Umbilical cord (tissue), 2 donors: ENCODE measurements around the gene F2RL3. TPM values are rescaled to one million over a fixed set of nuclear protein-coding genes. Genes with fewer than 3 reads are reported as not detected.

Experiments used
- DNase-seq: peaks from one replicate; pipeline ENCODE4 v3.0.0-alpha.2; 2015; ENCODE audit warnings: low spot score
- total RNA-seq: library from RNA; depleted of rRNA; stranded (reverse); fragments of >200 nt; gene quantifications from one replicate; pipeline ENCODE4 v1.2.3, GENCODE V29; 2014; ENCODE audit warnings: low replicate concordance; ENCODE audit not compliant: insufficient read depth

The F2RL3 gene
- total RNA-seq, result 2.2 TPM

GRCh38 chr19:16888629-16889365 is at the start of gene F2RL3:
TSS of gene F2RL3 (plus strand) at chr19:16888999. CDS start at chr19:16889190, 191 bp downstream.
- peak; percentile 14 for DNase-seq

DNA sequence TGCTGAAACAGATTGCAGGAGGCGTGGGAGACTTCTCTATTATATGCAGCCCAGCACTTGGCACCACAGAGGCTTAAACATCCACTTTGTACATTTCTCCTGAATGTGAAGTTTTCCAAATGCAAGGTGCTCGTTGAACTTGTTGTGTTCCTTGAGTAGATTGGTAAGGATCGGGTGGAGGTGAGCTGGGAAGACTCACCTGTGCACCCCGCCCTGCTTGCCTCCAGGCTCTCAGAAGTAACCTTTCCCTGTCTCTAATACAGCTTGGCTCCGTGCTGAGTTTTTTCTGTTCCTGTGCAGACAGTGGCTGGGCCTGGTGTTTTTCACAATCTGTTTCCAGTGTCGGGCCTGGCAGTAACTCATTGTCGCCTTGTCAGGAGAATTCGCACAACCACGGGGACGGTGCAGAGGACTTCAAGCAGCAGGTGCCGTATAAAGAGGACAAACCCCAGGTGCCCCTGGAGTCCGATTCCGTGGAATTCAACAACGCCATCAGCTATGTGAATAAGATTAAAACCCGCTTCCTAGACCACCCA is 47.3 kb upstream of the F2RL3 start:
- DNase-seq, result peak; percentile 39

GRCh38 chr19:16846901-16847300 is 41.9 kb upstream of the F2RL3 start:
- no peak for DNase-seq

DNA sequence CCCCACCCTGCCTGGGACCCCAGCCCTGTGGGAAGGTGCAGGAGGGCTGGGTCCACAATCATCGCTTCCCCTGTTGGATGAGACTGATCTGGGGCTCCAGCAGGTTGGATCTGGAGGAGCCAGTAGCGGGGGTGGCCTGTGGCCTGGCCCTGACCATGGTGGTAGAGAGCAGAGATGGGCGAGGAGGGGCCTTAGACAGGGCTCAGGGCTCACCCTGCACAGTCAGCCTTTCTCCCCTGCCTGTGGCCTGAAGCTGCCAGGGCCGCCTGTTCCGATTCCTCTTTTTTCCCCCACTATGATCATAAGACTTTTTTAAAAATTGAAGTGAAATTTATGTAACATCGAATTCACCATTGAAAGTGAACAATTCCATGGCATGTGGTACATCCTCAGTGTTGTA is 41.4 kb upstream of the F2RL3 start:
- DNase-seq, result no peak

GRCh38 chr19:16849168-16849567 is 39.6 kb upstream of the F2RL3 start:
- no peak for DNase-seq

DNA sequence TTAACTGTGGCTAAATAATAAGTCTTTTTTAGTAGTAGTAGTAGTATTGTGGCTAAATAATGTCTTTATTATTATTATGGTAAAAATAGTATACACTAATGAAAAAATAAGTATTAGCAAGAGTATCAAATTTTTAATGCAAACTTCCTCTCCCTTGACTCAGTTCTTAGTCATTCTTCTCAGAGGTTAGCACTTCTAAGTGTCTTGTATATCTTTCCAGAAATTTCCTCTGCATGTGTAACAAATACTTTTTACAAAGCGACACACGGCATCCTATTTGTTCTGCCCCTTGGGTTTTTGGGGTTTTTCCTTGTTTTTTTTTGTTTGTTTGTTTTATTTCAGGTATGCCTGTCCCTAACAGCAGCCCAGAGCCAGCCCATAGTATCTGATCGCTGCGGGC is 38.7 kb upstream of the F2RL3 start:
- no peak for DNase-seq

GRCh38 chr19:16851031-16851712 is 37.6 kb upstream of the F2RL3 start:
- no peak for DNase-seq

DNA sequence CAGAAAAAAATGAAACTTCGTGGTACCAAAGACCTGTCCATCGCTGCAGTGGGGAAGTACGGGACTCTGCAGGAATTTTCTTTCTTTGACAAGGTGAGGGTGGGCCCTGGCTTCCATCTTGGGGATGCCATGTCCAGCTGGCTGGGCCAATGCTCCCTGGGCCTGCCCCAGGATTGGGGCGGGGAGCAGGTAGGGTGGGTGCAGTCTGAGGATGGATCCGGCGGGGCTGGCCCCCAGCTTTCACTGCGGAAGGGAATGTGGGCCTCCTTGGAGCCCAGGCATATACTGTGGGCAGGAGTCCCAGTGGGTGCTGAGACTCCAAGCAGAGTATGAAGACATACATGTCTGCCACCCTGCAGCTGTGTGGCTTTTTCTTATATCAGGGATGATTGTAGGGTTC is 35.7 kb upstream of the F2RL3 start:
- no peak for DNase-seq

DNA sequence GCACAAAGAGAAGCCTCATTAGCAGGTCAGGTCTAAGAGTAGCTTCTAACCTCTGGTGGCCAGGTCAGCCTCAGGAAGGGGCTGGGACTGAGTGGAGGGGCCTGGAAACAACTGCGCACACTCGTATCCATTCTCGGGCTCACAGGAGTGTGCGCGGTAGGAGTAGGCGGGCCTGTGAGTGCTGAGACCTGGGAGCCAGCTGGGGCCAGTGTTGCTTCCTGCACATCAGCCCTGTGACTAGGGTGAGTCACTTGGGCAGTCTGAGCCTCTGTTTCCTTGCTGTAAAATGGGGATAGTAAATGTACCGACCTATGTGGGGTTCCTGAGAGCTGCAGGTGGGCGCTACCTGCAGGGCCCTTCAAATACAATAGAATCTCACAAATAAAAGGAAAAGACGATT is 32.7 kb upstream of the F2RL3 start:
- no peak for DNase-seq

- no peak for DNase-seq
Measured at GRCh38 chr19:16859626-16860025, 29.2 kb upstream of the F2RL3 start.

- DNase-seq, result no peak
Measured at GRCh38 chr19:16860118-16860517, 28.7 kb upstream of the F2RL3 start.

- no peak for DNase-seq
Measured at GRCh38 chr19:16861011-16861410, 27.8 kb upstream of the F2RL3 start.

DNA sequence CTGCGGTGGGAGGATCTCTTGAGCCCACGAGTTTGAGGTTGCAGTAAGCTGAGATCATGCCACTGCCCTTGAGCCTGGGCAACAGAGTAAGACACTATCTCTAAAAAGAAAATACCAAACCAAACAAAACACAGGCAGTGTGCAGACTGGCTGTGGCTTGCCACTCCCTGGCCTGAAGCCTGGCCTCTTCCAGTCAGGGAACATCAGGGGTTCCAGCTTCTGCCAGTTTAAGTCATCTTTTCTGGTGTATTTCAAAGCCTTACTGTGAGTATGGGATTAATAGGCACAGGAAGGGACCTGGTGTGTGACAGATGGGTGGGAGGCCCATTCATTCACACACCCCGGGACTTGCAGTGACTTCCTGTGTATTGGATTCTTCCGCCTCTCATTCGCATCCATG is 27.0 kb upstream of the F2RL3 start:
- DNase-seq, result no peak

- DNase-seq, result no peak
Measured at GRCh38 chr19:16862826-16863415, 25.9 kb upstream of the F2RL3 start.

DNA sequence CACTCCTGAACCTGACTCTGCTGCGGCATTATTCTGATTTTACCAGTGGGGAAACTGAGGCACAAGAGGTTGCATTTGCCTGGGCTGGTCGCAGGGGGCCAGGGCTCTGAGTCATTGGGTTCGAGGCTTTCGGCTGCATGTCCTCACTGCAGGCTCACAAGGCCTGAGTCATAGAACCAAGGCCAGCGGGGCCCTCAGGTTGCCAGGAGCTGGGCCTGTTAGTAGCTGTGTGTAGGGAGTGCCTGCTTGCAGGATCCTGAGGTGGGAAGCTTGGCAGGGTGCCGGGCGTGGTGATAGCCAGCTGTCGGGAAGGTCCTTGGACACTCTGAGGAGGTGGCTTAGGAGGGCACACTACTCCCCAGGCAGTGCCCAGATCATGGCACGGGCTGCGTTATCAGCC is 21.6 kb upstream of the F2RL3 start:
- no peak for DNase-seq

- DNase-seq, result no peak
Measured at GRCh38 chr19:16868423-16869130, 20.2 kb upstream of the F2RL3 start.

DNA sequence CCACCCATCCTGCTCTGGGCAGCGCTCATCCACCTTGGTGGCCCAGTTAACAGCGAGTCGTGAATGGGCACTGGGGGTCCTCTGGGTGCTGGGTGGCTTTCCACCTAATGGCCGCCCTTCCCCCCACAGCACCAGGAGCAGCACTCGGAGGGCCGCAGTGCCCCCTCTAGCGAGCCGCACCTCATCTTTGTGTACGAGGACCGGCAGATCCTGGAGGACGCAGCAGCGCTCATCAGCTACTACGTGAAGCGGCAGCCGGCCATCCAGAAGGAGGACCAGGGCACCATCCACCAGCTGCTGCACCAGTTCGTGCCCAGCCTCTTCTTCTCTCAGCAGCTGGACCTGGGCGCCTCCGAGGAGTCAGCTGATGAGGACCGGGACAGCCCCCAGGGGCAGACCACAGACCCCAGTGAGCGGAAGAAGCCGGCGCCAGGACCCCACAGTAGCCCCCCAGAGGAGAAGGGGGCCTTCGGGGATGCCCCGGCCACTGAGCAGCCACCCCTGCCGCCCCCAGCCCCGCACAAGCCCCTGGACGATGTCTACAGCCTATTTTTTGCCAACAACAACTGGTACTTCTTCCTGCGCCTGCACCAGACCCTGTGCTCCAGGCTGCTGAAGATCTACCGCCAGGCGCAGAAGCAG is 19.3 kb upstream of the F2RL3 start:
- DNase-seq, result no peak

DNA sequence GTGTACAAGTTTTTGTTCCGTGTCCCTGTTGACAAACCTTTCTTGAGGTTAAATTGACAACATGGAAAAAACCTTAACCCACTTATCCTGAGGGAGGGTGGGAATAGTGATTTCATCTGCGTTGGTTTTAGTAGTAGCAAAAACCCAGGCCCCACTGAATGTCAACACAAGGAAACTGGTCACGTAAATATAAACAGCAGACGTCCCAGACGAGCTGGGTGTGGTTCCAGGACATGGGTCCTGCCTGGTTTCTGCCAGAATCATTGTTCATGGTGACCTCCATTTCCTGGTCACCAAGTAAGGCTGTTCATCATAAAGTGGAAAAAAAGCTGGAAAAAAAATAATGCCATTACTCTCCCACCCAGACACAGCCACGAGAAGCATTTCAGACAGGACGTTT is 16.9 kb upstream of the F2RL3 start:
- no peak for DNase-seq

GRCh38 chr19:16872728-16873127 is 16.1 kb upstream of the F2RL3 start:
- DNase-seq, result no peak

- DNase-seq, result no peak
Measured at GRCh38 chr19:16873594-16873993, 15.2 kb upstream of the F2RL3 start.

DNA sequence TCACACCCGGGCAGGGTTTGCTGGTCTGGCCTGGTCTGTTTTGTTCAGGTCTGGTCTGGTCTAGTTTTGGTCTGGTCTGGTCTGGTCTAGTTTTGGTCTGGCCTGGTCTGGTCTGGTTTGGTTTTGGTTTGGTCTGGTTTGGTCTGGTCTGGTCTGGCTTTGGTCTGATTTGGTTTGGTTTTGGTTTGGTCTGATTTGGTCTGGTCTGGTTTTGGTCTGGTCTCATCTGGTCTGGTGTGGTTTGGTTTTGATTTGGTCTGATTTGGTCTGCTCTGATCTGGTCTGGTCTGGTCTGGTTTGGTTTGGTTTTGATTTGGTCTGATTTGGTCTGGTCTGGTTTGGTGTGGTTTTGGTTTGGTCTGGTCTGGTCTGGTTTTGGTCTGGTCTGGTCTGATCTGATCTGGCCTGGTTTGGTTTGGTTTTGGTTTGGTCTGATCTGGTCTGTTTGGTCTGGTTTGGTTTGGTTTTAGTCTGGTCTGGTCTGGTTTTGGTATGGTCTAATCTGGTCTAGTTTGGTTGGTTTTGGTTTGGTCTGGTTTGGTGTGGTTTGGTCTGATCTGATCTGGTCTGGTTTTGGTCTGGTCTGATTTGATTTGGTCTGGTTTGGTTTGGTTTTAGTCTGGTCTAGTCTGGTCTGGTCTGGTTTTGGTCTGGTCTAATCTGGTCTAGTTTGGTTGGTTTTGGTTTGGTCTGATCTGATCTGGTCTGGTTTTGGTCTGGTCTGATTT is 14.4 kb upstream of the F2RL3 start:
- no peak for DNase-seq
